Gastroesophageal sphincter (tissue), 4 donors: ENCODE results near the gene PRKACA. TPM values are rescaled to one million over a fixed set of nuclear protein-coding genes. Genes with fewer than 3 reads are reported as not detected.

Source experiments
- ATAC-seq: fragments of 150-250 bp; one replicate; pipeline ENCODE4 v1.9.1; 2016; ENCODE audit warnings: mild to moderate bottlenecking, moderate library complexity
- H3K27ac ChIP-seq, 4 donors: fragments of 200-600 bp; sonication (generic) in 3 of 4; 1 replicate in 3 of 4; 2 replicates in 1 of 4; pipeline ENCODE4 v1.5.1; 2016 to 2019
- H3K27me3 ChIP-seq: fragments of 200-600 bp; sonication (generic); one replicate; pipeline ENCODE4 v1.5.1; 2019
- H3K36me3 ChIP-seq, 2 donors: fragments of 200-600 bp; sonication (generic); one replicate each; pipeline ENCODE4 v1.5.1; 2019; ENCODE audit warnings: control low read depth in 1 of 2
- H3K4me1 ChIP-seq, 3 donors: fragments of 200-600 bp; sonication (generic); 1 replicate in 2 of 3; 2 replicates in 1 of 3; pipeline ENCODE4 v1.5.1; 2016 to 2019; ENCODE audit warnings: control low read depth in 2 of 3
- H3K4me3 ChIP-seq, 2 donors: fragments of 200-600 bp; sonication (generic); one replicate each; pipeline ENCODE4 v1.5.1; 2019; ENCODE audit warnings: mild to moderate bottlenecking in 1 of 2, moderate library complexity in 1 of 2
- H3K9me3 ChIP-seq, 3 donors: fragments of 200-600 bp; sonication (generic); one replicate each; pipeline ENCODE4 v1.5.1; 2017 to 2019; ENCODE audit warnings: control low read depth in 2 of 3
- EP300 ChIP-seq: sonication (generic); formaldehyde crosslinking; IDR thresholded peaks from one replicate; pipeline ENCODE4 v1.6.1; 2017; ENCODE audit warnings: antibody characterized with exemption, mild to moderate bottlenecking
- POLR2A ChIP-seq, 2 donors: fragments of 450-650 bp; IDR thresholded peaks; one replicate each; pipeline ENCODE4 v1.6.1; 2017; ENCODE audit warnings: antibody characterized with exemption in 2 of 2, mild to moderate bottlenecking in 2 of 2, moderate library complexity in 1 of 2
- POLR2AphosphoS5 ChIP-seq: sonication (generic); formaldehyde crosslinking; IDR thresholded peaks from one replicate; pipeline ENCODE4 v1.6.1; 2017; ENCODE audit warnings: antibody characterized with exemption
- WGBS, 2 donors: methylation state at CpG; one replicate each; pipeline ENCODE4 v1.1.5; 2018; ENCODE audit warnings: low coverage in 1 of 2; 5-methylcytosine and 5-hydroxymethylcytosine counted together
- total RNA-seq, 4 donors: library from RNA; depleted of rRNA; stranded (reverse); fragments of >200 nt; gene quantifications; one replicate each; pipeline ENCODE4 v1.1.0, GENCODE V29; 2016
- TF ChIP-seq, protein P1 (sequence below), 4 experiments: fragments of 200-600 bp in 2 of 4; fragments of 450-650 bp in 2 of 4; sonication (generic) in 1 of 4; IDR thresholded peaks; one replicate each; pipeline ENCODE4 v1.5.1; 2017 to 2019; ENCODE audit warnings: antibody characterized with exemption in 4 of 4, mild to moderate bottlenecking in 2 of 4, moderate library complexity in 2 of 4

The PRKACA gene
- total RNA-seq, 4 donors from 2014 or later = 62.3 to 138 (median 76.6) TPM

DNA sequence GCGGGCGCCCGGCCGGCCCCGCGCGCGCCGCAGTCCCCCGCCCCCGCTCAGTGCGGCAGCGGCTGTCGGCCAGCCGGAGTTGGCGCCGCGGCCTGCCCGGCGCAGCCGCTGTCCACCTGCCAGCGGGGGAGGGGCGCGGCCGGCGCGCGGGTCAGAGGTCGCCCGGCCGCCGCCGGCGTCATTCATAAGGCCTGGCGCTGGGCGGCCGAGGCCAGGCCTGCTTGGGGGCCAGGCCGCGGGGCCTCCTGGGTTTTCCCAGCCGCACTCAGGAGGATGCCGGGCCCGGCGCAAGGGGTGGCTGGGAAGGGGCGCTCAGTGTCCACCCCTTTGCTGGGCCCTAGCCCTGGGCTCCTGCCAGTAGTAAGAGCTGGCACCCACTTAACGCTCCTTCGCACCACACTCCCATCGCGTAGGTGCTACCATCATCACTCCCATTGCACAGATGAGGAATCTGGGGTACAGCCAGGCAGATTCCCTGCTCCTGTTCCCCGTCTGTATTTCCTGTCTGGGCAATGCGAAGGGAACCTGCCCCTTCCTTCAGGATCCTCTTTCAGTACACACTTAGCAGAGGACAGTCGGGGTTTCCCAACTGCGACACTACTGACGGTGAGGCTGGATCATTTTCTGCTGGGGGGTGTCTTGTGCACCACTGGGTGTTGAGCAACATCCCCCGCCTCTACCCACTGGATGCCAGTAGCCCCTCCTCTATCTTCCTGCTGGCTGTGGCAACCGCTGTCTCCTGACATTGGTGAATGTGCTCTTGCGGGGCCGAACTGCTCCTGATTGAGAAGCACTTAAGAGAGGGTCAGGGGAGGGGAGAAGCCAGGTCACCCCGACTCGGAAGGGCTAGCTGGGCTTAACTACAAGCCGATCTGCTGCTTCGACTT lies 846 bp upstream of the PRKACA start:
- 3 to 5% methylated on average over 5 to 12 of the region's 61 CpGs for WGBS, 2 donors
- H3K4me1 ChIP-seq = peaks cover 10 to 58% (median 41%) of the 10 kb centered on the region in 3 donors
- peak; percentile 84 for TF ChIP-seq POLR2AphosphoS5
- peak; percentile 82 to 83 for TF ChIP-seq POLR2A (IDR thresholded peaks at IDR 0.05)
- no peak for TF ChIP-seq EP300
- TF ChIP-seq, protein P1, sequence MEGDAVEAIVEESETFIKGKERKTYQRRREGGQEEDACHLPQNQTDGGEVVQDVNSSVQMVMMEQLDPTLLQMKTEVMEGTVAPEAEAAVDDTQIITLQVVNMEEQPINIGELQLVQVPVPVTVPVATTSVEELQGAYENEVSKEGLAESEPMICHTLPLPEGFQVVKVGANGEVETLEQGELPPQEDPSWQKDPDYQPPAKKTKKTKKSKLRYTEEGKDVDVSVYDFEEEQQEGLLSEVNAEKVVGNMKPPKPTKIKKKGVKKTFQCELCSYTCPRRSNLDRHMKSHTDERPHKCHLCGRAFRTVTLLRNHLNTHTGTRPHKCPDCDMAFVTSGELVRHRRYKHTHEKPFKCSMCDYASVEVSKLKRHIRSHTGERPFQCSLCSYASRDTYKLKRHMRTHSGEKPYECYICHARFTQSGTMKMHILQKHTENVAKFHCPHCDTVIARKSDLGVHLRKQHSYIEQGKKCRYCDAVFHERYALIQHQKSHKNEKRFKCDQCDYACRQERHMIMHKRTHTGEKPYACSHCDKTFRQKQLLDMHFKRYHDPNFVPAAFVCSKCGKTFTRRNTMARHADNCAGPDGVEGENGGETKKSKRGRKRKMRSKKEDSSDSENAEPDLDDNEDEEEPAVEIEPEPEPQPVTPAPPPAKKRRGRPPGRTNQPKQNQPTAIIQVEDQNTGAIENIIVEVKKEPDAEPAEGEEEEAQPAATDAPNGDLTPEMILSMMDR (IDR thresholded peaks at IDR 0.05) = peak in 1 of 4 experiments; percentile 30
- no peaks in the 10 kb centered on the region for H3K27me3 ChIP-seq
- peak overlapping the region; percentile 84 to 100 (median 98) for H3K27ac ChIP-seq
- peak; percentile 73 for ATAC-seq
- peak overlapping the region; percentile 18 to 96 for H3K4me3 ChIP-seq
- H3K9me3 ChIP-seq = no peaks in the 10 kb centered on the region
- no peaks in the 10 kb centered on the region for H3K36me3 ChIP-seq

DNA sequence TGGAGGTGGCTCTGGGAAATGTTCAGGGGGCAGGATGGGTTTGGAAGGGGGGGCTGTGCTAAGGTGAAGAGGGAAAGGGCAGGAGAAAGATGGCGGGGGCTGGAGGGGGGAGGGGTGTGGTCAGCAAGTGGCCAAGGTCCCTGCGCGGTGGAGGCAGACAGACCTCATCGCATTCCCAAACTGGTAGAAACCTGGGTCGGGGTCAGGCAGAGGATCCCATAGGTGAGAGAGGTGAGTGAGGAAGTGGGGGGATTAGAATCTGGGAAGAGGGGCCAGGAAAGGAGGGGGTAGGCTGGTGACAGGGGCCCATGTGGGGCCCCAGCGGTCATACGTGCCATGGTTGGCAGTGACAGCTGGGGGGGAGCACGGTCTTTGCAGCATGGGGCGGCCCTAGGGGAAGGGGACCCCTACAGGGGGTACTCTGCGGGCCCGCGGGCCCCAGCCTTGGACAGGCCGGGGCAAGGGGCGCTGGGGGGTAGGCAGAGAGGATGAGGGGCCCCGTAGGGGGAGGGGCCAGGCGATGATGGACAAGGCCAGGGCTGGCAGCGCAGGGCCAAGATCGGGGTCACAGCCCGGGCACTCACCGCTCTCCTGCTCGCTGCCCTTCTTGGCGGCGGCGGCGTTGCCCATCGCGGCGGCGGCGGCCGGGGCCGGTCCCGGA lies 514 bp downstream of the PRKACA start:
- 0 to 2% methylated on average over 7 to 11 of the region's 33 CpGs for WGBS, 2 donors
- H3K4me1 ChIP-seq = peaks cover 11 to 72% (median 54%) of the 10 kb centered on the region in 3 donors
- ATAC-seq = no peak

DNA sequence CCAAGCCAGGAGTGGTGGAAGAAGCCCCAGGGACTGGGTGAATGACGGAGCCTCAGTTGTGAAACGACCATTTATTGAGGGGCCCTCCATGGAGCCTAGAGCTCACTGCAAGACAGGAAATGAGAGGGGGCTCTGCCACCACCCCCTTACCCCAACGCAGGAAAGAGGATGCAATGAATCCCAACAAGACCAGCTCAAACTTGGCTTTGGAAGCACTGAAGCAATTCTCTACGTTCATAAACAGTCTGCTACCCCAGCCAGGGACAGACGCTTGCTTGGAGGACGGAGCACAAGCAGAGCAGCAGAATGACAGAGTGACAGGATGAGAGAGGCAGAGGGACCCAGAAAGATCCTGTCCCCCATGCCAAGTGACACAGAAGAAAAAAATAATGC lies 1.0 kb downstream of the PRKACA start:
- Histone ChIP-seq H3K9me3 (no peaks in the 10 kb centered on the region), H3K27me3 (no peaks in the 10 kb centered on the region), H3K27ac (peak overlapping the region; percentile 85 to 99 (median 94)), H3K4me3 (peak overlapping the region; percentile 95 to 96), H3K4me1 (peaks cover 11 to 77% (median 59%) of the 10 kb centered on the region in 3 donors), H3K36me3 (no peaks in the 10 kb centered on the region)
- ATAC-seq = no peak
- TF ChIP-seq, protein P1 (IDR thresholded peaks at IDR 0.05) = no peak
- TF ChIP-seq POLR2A (IDR thresholded peaks at IDR 0.05) (no peak), EP300 (no peak), POLR2AphosphoS5 (no peak)
- 0 to 8% methylated on average over 3 of the region's 6 CpGs for WGBS, 2 donors

More for the DNA sequence above, 514 bp downstream of the PRKACA start:
- no peaks in the 10 kb centered on the region for H3K27me3 ChIP-seq
- H3K9me3 ChIP-seq = no peaks in the 10 kb centered on the region
- H3K36me3 ChIP-seq = no peaks in the 10 kb centered on the region
- TF ChIP-seq POLR2AphosphoS5 (no peak), POLR2A (IDR thresholded peaks at IDR 0.05) (no peak), EP300 (no peak)
- TF ChIP-seq, protein P1 (IDR thresholded peaks at IDR 0.05) = no peak
- H3K27ac ChIP-seq = peak overlapping the region; percentile 85 to 99 (median 94)
- H3K4me3 ChIP-seq = peak overlapping the region; percentile 95 to 96

DNA sequence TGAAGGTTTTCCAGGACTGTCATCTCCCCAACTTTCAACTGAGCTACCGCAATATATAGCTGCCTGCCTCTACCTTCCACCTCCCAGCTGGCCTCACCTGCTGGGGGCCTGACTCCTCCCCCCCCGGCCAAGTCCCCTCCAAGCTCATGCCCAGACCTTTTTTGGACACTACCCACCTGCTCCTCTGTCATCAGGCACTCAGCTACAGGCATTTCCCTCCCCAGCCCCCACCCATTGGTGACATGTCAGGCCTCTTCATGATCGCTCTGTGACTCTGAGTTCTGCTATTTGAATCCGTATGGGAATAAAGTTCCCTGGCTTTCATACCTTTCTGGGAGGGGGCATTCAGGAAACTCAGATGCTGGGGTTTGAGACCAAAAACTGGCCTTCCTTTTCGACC lies 1.8 kb downstream of the PRKACA start:
- no peak for TF ChIP-seq EP300
- TF ChIP-seq POLR2AphosphoS5 = no peak
- TF ChIP-seq, protein P1 (IDR thresholded peaks at IDR 0.05) = no peak
- no peak for TF ChIP-seq POLR2A (IDR thresholded peaks at IDR 0.05)
- no peaks in the 10 kb centered on the region for H3K36me3 ChIP-seq
- peak overlapping the region in 1 of 2 donors; percentile 96 for H3K4me3 ChIP-seq
- H3K27me3 ChIP-seq = no peaks in the 10 kb centered on the region
- WGBS, 2 donors = 60 to 72% methylated on average over 2 to 4 of the region's 5 CpGs
- peaks cover 11 to 85% (median 62%) of the 10 kb centered on the region in 3 donors for H3K4me1 ChIP-seq
- peak overlapping the region; percentile 85 to 99 (median 94) for H3K27ac ChIP-seq
- no peak for ATAC-seq
- no peaks in the 10 kb centered on the region for H3K9me3 ChIP-seq
